ENCODE measurements around the gene CHD2.

CHD2 gene

DNA sequence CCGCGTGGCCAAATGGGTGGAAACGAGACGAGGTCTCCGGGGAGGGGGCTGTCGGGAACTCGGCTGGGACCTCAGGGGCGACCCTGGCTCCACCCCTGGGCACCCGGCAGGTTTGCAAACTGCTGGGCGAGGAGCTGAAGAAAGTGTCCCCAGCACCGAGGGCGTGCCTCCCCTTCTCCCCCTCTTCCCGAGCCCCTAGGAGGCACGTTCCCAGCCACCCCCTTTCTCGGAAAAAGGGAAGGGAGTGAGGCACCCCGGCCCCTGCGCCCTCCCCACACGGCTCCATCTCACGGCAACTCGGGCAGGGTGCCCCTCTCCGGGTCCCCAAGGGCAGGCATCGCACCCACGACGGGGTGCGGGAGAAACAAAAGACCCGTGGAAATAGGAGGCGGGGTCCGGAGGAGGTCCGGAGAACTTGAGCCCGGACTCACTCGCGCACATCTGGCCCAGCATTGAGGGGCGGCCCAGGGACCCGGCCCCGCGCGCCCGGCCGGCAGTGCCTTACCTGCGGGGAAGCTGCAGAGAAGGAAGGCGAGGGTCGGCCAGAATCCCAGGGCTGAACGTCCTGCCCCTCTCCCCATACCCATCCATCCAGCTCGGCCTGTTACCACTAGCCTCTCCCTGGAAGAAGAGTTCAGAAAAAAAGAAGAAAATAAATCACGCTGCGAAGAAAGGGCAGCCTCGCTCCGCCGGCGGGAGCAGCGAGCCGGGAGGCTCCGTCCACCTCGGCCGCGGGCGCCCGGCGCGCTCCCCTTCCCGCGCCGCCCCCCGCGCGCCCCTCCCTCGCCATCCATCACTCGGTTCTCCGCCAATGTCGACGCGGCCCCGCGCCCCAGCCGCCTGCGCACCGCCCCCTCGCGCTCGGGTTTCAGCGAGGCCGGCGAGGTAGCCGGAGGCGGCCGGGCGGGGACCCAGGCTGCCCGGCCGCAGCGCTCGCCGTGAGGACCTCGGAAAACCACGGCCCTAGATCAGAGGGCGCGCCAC lies 172.6 kb downstream of the CHD2 start:
- no peak for DNase-seq

DNA sequence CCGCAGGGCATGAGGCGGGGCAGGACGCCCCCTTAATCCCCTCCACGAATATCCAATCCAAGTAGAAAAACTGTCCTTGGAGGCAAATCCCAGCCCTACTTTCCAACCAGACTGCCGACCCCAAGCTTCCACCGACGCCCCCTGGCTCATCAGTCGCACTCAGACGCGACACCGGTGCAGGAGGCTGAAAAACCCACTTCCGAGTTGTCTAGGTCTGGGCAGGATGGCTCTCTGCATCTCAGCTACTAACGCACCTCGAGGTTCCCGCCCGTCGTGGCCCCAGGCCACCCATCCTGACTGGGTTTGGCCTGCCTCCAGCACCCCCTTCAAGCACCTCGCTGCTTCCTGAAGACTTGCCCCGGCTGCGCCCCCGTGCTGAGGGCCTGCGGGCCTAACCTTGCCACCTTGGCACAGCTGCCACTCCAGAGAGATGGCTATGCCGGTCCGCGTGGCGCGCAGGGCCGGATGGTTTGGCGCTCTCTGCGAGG lies 173.4 kb downstream of the CHD2 start:
- no peak for DNase-seq

- DNase-seq: no peak
Observed at GRCh38 chr15:93074599-93074998, 174.5 kb downstream of the CHD2 start.

DNA sequence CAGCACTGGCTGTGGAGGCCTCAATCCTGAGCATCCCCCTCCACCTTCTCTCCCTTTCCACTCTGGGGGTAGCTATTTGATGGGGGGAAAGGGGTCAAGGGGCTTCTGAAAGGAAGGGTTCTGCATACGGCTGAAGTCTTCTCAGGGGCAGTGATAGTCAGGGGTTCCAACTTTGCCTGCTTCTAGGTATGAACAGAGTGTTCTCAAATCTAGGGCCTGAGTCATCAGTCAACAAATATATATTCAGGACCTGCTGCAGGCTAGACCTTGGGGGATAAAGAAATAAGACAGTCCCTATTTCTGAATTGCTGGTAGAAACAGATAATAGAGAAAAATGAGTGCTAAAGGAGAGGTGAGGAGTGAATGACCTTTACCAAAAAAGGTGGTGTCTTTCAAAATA lies 176.1 kb downstream of the CHD2 start:
- DNase-seq: no peak

DNA sequence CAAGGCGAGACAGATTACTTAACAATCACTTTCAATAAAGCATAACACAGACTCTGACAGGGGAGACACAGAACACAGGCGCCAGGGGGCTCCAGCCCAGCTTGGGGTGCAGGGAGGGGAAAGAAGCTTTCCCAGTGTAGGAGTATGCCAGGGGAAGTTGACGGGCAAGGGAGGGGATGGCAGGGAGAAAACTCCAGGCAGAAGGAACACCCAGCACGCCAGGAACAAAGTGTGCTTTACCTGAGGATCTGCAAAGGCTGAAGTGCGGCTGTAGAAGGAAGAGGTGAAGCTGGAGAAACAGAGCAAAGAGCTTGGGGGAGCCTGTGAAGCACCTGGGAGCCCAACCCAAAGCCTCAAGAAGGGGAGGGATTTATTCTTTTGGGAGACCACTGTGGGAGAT lies 176.8 kb downstream of the CHD2 start:
- no peak for DNase-seq

All from NCI-H2081 treated with DMSO at 0.1 percent for 48 hours (cell line).